HG03066 (cell line): ENCODE measurements around the gene HMGN2.
A peak's percentile ranks its signal among the peaks of the same experiment; 100 is the strongest.
"Not testable (repeated sequence)": the region's sequence is repeated elsewhere in the genome, so short reads cannot be mapped to it uniquely, and the experiment has no call there.

Experiments
- ATAC-seq: cut with Tn5 transposase; IDR thresholded peaks from one replicate; pipeline ENCODE4 v1.9.1; 2021; ENCODE audit warnings: low read depth; ENCODE audit not compliant: unreplicated experiment

The HMGN2 gene

DNA sequence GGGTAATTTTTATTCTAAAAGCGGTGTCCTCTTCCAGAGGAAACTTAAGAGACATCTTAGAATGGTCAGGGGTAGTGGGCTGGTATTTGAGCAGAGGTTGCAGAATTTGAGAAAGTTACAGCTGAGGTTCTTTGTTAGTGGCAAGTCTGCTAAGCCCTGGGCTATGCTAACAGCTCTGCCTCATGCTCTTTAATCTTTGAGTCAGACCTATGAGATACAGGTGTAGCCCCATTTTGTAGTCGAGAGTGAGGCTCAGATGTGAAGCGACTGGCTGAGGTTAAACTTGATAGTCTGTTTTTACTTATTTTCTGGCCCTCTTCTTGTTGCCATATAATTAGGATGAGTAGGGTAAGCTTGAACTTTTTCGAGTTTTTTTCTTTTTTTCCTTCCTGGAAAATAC is 4.7 kb downstream of the HMGN2 start:
- no peak for ATAC-seq

DNA sequence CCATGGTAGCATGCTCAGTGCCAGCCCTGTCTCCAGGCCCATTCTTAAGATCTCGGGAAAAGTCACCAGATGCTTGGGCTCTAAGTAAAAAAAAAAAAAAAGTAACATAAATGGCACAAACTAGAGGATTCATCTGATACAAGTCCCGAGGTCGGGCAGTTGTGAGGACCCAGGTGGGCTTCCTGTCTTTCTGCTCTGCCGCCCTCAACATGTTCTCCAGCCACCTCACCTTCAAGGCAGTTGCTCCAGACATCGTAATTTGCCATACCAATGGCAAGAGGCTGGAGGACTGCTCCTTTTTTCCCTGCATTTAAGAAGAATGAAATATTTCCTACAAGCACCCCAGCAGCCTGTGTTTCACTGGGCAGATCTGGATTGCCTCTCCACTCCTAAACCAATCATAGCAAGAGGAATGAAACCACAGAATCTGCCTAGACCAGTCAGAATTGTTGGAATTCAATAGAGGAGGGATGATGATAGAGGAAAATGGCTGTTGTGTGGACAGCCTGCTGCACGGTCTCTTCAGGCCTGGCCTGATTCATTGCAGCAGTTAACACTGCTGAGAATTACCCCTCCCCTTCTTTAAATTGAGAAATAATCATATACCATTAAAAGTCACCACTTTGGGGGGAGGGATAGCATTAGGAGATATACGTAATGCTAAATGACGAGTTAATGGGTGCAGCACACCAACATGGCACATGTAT is 5.4 kb downstream of the HMGN2 start:
- ATAC-seq: no peak

DNA sequence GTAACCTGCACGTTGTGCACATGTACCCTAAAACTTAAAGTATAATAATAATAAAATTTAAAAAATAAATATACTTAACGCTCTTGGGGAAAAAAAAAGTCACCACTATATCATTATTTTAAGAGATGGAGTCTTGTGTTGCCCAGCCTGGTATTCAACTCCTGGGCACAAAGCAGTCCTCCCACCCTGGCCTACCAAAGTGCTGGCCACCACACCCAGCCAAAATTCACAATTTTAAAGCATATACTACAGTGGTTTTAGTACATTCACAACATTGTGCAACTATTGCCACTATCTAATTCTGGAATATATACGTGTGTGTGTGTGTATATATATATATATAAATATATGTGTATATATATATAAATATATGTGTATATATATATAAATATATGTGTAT is 5.9 kb downstream of the HMGN2 start:
- no peak for ATAC-seq

DNA sequence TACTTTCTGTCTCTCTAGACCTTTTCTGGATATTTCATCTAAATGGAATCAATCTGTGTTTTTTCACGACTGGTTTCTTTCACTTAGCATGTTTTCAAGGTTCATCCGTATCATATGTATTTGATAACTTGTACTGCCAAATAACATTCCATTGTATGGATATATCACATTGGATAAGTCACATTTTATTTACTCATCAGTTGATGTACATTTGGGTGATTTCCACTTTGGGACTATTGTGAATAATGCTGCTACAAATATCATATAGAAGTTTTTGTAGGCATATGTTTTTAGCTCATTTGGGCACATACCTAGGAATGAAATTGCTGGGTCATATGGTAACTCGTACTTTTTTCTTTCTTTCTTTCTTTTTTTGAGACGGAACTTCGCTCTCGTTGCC is 6.7 kb downstream of the HMGN2 start:
- ATAC-seq: no peak

DNA sequence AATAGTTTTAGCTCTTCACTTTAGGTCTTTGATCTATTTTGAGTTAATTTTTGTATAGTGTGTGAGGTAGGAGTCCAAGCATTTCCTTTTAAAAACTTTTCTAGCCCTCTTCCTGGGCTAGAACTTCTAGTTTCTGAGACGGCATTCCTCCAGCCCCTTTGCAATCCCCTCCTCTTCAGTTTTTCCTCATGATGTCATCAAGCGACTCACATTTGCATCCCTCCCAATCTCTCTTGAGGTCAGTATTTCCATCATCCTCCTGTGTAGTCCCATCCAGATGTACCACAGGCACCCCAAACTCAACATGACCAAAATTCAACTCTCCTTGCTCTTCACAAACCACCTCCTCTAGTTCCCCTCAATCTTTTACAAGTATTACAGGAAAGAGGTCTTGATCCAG is 10.7 kb downstream of the HMGN2 start:
- no peak for ATAC-seq

DNA sequence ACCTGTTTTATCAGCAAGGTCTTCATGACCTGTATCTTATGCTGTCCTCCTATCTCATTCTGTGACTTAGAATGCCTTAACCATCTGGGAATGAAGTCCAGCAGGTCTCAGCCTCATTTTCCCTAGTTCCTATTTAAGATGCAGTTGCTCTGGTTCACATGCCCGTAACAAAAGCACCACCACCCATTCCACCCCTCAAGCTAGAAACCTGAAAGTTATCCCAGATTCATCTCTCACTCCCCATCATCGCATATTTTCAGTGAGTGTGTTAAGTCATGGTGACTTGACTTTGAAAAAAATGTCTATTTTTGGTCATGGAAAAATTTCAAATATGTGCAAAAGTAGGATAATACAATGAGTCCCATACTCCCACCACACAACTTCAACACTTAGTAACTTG is 11.7 kb downstream of the HMGN2 start:
- no peak for ATAC-seq

DNA sequence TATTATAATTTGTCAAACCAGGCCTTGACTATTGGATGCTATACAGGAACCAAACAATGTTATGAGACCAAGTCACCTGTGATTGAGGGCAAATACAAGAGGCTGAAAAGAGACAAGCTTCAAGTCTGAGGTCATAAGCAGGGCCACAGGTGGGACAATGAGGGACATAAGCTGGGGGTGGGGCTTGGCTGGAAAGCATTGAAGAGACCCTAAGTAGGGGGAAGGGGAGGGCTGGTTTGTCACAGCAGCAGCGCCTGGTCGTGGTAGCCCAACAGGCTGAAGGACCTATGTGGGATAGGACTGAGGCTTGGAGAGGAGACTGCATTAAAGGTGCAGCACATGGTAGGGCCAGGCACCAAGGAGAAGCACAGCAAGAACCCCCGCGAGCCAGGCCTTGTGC is 17.9 kb downstream of the HMGN2 start:
- no peak for ATAC-seq

DNA sequence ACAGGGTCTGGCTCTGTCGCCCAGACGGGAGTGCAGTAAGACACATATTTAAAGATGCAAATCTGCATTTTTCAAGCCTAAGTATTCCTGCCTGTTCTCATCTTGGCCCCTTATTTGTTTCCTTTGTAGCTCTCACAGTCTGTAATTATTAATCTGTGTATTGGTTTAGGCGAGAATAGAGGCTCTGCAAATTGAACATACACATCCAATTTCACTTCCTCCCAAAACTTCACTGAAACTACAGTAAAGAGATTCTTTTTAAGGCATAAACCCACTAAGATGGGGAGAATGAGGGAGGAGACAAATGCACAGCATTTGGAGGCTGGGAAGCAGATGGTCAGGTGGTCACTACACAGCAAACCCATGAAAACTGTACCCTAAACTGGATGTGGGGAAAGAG is 21.0 kb downstream of the HMGN2 start:
- ATAC-seq: no peak

DNA sequence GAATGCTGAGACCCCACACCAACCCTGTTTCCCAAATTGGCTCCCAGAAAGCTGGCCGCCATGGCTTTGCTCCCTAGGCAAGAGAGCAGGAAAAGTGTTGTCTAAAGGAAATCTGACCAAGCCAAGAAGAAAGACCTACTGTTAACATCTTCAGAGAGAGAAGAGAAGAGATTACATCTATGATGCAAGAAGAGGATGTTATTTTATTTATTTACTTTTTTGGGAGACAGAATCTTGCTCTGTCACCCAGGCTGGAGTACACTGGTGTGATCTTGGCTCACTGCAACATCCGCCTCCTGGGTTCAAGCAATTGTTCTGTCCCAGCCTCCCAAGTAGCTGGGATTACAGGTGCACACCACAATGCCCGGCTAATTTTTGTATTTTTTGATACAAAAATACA is 21.7 kb downstream of the HMGN2 start:
- no peak for ATAC-seq

DNA sequence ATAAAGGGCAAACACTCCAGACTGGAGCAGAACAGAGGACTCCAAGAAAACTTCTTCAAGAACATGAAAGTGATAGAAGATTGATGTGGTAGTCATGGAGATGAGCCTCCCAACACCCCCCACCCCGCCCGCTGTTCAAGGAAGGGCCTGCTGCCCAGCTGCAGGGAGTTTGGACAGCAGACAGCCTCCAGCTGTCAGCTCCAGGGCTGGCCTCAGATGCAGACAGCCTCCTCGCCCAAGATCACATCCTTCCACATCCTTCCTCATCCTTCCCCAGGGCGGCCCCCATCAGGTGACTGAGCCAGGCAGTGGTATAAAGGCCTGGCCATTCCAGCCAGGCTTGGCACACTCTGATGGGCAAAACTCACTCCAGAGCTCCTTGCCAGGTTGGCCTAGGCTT is 24.6 kb downstream of the HMGN2 start:
- no peak for ATAC-seq

DNA sequence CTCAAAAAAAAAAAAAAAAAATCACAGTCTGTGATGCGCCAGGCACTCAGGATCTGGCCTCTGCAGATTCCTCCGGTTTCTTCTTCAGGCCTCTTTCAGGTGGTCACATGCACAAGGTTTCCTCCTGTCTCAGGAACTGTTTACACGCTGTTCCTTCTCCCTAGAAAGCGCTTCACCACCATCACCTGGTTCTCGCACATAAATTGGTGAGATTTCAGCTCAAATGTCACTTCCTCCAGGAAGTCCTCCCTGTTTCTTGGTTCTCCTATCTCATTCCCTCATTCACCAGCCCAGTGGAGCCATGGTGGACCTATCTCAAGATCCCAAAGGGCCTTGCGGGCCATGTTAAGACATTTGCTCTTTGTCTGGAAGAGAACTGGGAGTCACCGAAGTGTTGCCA is 26.7 kb downstream of the HMGN2 start:
- no peak for ATAC-seq

DNA sequence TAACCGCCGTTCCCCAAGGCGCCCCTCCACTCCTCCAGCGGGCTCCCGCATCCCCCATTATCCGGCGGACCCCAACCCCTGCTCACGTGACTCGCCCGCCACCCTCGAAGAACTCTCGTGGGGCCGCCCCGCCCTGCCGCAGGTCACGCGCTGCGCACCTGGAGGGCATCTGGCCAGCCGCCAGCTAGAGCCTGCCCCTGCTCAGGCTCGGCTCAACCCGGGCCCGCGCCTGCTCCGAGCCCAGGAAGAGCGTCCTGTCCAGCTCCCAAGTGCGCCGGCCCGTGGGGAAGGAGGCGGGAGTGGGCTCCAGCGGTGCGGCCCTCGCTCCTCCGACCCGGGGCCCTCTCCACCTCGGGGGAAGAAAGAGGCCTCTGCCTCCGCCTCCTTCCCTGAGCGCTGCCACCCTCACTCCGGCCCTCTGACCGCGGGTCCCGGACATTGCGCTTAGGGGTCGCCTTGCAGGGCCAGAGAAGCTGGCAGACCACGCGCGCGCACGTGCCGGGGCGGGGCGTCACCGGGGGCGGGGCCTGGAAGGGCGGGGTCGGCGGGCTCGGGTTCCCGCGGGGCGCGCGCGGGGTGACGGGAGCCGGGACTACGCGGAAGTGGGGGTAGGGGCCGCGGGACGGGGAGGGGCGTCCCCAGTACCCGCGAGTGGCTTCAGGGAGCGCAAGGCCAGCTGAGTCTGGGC is 28.4 kb downstream of the HMGN2 start:
- ATAC-seq: peak; percentile 58

DNA sequence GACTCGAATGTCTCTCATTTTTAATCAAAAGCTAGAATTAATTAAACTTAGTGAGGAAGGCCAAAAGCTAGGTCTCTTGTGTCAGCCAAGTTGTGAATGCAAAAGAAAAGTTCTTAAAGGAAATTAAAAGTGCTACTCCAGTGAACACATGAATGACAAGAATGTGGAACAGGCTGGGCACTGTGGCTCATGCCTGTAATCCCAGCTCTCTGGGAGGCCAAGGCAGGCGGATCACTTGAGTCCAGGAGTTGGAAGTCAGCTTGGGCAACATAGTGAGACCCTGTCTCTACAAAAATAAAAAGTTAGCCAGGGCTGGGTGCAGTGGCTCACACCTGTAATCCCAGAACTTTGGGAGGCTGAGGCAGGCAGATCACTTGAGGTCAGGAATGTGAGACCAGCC is 38.5 kb downstream of the HMGN2 start:
- ATAC-seq: not testable (repeated sequence)

DNA sequence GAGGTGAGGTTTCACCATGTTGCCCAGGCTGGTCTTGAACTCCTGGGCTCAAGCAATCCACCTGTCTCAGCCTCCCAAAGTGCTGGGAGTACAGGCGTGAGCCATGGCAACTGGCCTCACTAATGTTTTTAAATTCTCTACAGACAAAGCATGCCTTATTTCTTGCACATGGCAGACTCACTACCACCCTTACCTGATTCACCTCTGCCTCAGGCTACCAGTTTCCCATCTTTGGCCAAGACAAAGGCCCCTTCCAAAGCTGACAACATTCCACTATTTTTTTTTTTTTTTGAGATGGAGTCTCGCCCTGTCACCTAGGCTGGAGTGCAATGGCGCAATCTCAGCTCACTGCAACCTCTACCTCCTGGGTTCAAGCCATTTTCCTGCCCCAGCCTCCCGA is 43.6 kb downstream of the HMGN2 start:
- not testable (repeated sequence) for ATAC-seq

DNA sequence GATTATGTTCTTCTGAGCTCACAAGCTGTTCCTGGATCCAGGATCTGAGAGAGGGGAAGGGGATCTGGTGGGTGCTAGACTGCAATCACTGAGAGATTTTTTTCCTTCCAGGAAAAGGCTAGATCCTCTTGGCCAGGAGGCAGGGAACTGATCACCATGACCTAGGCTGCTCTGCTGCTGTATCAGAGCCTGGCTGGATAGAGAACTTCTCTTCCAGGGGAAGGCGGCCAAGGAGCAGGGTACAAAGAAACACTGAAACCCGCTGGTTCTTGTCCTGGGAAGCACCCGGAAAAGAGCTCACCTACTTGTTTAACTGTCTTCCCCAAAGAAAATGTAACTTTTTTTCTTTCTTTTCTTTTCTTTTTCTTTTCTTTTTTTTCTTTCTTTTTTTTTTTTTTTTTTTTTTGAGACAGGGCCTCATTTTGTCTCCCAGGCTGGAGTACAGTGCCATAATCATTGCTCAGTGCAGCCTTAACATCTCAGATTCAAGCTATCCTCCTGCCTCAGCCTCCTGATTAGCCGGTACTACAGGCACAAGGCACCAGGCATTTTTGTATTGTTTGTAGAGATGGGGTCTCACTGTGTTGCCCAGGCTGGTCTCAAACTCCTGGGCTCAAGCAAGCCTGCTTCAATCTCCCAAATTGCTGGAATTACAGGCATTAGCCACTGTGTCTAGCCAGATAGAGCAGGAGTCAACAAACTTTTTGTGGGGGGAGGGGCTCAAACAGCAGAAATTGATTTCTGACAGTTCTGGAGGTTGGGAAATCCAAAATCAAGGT is 44.9 kb downstream of the HMGN2 start:
- ATAC-seq: no peak

DNA sequence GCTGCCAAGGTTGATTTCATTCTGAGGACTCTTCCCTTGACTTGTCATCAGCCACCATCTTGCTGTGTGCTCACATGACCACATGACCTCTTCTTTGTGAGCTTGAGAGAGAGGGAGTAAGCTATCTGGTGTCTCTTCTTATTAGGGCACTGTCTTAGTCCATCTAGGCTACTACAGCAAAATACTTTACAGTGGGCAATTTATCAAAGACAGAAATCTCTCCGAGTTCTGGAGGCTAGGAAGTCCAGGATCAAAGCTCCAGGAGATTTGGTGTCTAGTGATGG is 45.5 kb downstream of the HMGN2 start:
- no peak for ATAC-seq

DNA sequence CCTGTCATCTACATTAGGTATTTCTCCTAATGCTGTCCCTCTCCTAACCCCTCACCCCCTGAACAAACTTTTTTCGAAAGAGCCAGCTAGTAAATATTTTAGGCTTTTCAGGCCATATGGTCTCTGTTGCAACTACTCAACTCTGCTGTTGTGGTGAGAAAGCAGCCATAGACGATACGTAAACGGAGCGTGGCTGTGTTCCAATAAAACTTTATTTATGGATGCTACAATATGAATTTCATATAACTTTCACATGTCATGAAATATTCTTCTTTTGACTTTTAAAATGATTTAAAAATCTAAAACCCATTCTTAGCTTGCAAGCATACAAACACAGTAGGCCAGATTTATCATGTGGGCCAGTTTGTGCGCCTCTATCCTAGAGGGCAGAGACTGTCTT is 46.1 kb downstream of the HMGN2 start:
- no peak for ATAC-seq

DNA sequence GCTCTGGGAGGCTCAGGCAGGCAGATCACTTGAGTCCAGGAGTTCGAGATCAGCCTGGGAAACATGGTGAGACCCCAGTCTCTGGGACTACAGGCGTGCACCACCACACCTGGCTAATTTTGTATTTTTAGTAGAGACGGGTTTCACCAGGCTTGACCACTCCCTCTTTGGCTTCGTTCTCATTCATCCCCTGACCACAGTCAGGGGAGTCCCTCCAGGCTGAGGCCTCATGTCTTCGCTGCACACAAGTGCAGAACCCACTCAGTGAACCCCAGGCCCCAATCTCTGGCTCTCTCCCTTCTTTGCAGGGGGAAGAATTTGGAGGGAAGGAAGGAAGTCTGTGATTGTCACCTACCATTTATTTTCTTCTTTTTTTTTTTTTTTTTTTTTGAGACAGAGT is 48.1 kb downstream of the HMGN2 start:
- ATAC-seq: no peak

DNA sequence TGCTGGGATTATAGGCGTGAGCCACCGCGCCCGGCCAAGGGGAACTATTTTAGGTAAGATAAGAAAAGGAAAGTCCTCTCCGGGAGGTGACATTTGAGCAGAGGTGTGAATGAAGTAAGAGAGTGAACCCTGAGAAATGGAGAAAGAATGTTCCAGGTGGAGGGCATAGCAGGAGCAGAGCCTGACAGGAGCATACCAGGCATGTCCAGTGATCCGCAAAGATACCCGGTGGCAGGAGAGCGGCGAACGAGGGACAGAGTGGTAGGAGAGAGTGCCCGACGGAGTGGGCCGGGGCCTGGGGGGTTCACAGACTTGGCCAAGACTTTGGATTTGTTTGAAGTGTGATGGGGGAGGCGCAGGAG is 49.4 kb downstream of the HMGN2 start:
- ATAC-seq: no peak

DNA sequence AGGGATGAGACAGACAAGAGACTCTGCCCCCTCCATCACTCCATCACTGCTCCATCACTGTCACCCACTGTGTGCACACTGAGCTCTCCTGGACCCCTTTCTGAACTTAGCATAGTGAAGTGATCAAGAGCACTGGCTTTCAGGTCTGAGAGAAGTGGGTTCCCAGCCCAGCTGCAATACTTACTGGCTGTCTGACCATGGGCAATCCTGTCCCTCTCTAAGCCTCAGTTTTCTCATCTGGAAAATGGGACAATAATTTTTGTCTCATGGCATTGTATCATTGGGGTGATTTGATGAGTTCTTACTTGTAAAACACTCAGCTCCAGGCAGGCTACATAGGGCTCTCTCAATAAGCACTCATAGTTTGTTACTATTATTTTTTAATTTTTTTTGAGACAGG is 49.8 kb downstream of the HMGN2 start:
- ATAC-seq: no peak

DNA sequence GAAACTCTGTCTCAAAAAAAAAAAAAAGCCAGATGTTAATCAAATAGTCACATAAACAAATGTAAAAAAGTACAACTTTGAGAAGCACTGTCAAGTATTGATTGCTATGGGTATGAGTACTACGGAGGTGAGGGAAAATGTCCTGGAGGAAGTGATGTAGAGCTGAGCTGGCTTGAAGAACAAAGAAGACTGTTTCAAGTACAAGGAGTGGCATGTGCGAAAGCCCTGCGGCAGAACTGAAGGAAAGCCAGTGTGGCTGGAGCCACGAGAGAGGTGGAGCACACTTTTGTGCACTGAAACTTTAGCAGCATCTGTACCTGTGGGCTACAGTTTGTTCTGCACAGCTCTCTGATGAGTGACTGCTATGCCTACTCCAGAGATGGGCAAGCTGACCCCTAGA is 51.9 kb downstream of the HMGN2 start:
- no peak for ATAC-seq
